ENCODE results near the gene NHSL1.

Gene NHSL1

GRCh38 chr6:138523347-138524210, 24.3 kb upstream of the NHSL1 start:
- TF ChIP-seq CTCF (IDR thresholded peaks at IDR 0.05) = no peak
- no peaks in the 10 kb centered on the region for H3K9me3 ChIP-seq
- H3K27me3 ChIP-seq = no peaks in the 10 kb centered on the region
- H3K4me3 ChIP-seq (ENCODE audit: low read depth in 1 of 2, low read length in 1 of 2) = no peak overlapping the region
- peaks cover 5 to 6% of the 10 kb centered on the region in 2 experiments for H3K4me1 ChIP-seq (ENCODE audit: control insufficient read depth in 1 of 2, insufficient read depth in 1 of 2, low read depth in 1 of 2, low read length in 1 of 2)
- H3K27ac ChIP-seq = no peak overlapping the region
- no peaks in the 10 kb centered on the region for H3K36me3 ChIP-seq

GRCh38 chr6:138522611-138523010, 23.3 kb upstream of the NHSL1 start:
- peaks cover 5 to 6% of the 10 kb centered on the region in 2 experiments for H3K4me1 ChIP-seq (ENCODE audit: control insufficient read depth in 1 of 2, insufficient read depth in 1 of 2, low read depth in 1 of 2, low read length in 1 of 2)
- TF ChIP-seq CTCF (IDR thresholded peaks at IDR 0.05) = no peak
- H3K27ac ChIP-seq = no peak overlapping the region
- no peak overlapping the region for H3K4me3 ChIP-seq (ENCODE audit: low read depth in 1 of 2, low read length in 1 of 2)
- no peaks in the 10 kb centered on the region for H3K9me3 ChIP-seq
- H3K36me3 ChIP-seq = no peaks in the 10 kb centered on the region
- no peaks in the 10 kb centered on the region for H3K27me3 ChIP-seq

- no peak for TF ChIP-seq CTCF (IDR thresholded peaks at IDR 0.05)
- no peak overlapping the region for H3K27ac ChIP-seq
- no peaks in the 10 kb centered on the region for H3K9me3 ChIP-seq
- H3K4me1 ChIP-seq (ENCODE audit: control insufficient read depth in 1 of 2, insufficient read depth in 1 of 2, low read depth in 1 of 2, low read length in 1 of 2) = peaks cover 5 to 6% of the 10 kb centered on the region in 2 experiments
- no peak overlapping the region for H3K4me3 ChIP-seq (ENCODE audit: low read depth in 1 of 2, low read length in 1 of 2)
- H3K27me3 ChIP-seq = no peaks in the 10 kb centered on the region
- H3K36me3 ChIP-seq = no peaks in the 10 kb centered on the region
Observed at GRCh38 chr6:138521790-138522189, 22.5 kb upstream of the NHSL1 start.

- TF ChIP-seq CTCF (IDR thresholded peaks at IDR 0.05) = no peak
- H3K9me3 ChIP-seq = no peaks in the 10 kb centered on the region
- H3K27me3 ChIP-seq = no peaks in the 10 kb centered on the region
- H3K4me3 ChIP-seq (ENCODE audit: low read depth in 1 of 2, low read length in 1 of 2) = no peak overlapping the region
- peaks cover 5 to 6% of the 10 kb centered on the region in 2 experiments for H3K4me1 ChIP-seq (ENCODE audit: control insufficient read depth in 1 of 2, insufficient read depth in 1 of 2, low read depth in 1 of 2, low read length in 1 of 2)
- no peak overlapping the region for H3K27ac ChIP-seq
- H3K36me3 ChIP-seq = no peaks in the 10 kb centered on the region
Observed at GRCh38 chr6:138520463-138520862, 21.2 kb upstream of the NHSL1 start.

- Histone ChIP-seq H3K4me3 (ENCODE audit: low read depth in 1 of 2, low read length in 1 of 2) (no peak overlapping the region), H3K9me3 (no peaks in the 10 kb centered on the region), H3K4me1 (ENCODE audit: control insufficient read depth in 1 of 2, insufficient read depth in 1 of 2, low read depth in 1 of 2, low read length in 1 of 2) (peaks cover 5 to 6% of the 10 kb centered on the region in 2 experiments), H3K27ac (no peak overlapping the region), H3K36me3 (no peaks in the 10 kb centered on the region), H3K27me3 (no peaks in the 10 kb centered on the region)
- TF ChIP-seq CTCF (IDR thresholded peaks at IDR 0.05) = no peak
Observed at GRCh38 chr6:138518054-138518453, 18.8 kb upstream of the NHSL1 start.
